ENCODE data around the gene KANSL1.
"Not testable (repeated sequence)": the region's sequence is repeated elsewhere in the genome, so short reads cannot be mapped to it uniquely, and the experiment has no call there.

The KANSL1 gene

DNA sequence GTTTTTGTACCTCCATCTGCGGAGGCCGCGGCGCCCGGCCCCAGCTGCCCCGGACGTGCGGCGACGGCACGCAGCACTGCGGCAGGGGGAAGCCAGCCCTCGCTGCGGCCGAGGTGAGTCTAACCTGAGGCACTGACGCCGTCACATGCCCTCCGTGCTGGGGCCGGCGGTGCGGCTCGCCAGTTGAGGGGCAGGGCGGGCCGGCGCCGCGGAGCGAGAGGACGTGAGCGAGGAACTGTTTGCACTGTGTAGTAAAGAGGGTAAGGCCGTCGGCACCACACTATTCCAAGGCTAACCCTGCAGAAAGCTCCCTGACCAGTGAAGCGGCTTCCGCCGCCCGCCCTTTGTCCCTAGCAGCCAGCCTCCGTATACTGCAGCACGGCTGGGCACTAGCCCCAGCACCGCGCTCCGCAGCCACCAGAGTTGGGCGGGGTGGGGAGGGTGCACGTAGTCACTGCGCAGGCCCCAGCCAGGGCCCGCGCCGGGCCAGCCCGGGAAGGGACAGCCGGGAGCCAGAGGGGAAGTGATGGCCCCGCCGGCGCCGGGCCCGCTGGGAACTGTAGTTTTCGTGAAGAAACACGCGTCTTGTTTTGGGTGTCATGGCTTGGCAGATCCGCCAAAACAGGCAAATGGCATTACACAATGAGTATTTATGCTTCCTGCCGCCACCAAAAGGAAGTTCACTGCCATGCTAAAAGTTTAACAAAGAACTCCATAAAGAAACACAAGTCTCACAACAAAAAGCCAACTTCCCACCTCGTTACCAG lies 580 bp upstream of the KANSL1 start:
- peak; percentile 99 for DNase-seq (ENCODE audit: low spot score)

GRCh38 chr17:46192439-46193150 lies 634 bp downstream of the KANSL1 start:
- DNase-seq (ENCODE audit: low spot score) = peak; percentile 68

GRCh38 chr17:46192189-46192438 lies 1.1 kb downstream of the KANSL1 start:
- DNase-seq (ENCODE audit: low spot score) = no peak

DNA sequence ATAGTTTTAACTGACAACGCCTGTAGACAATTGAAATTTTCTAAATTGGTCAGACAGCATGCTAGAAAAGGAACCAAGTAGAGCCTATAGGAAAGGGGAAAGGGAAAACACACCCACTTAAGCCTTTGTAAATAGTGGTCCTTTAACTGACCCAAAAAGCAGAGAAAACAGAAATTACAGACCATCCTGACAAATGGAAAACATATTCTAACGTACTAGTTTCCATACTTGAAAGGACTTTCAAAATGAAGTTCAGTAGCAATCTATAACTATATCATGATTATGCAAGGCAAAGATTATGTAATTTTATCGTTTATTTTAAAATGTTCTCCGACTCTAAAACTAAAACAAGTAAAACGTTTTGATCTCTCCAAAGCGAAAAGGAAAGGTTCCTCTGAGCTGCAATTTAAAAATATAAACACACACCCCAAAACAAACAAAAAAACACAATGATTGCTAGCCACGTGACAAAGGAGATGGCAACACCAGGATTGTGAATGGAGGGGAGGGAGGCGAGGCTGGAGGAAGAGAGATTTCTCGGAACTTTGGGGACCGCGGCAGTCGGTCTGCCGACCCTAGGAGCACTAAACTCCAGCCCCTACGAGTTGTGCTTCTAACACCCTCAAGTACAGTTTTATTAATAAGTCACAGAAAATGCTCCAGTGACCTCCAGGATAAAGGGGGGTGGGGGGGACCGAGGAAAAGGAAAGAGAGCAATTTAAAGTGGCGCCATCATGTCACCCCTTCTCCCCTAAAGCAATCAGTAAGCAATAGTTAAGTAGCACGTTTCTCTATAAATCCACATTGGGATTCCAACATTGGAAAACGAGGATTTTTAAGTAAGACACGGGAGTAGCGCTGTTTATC lies 1.7 kb downstream of the KANSL1 start:
- peak; percentile 58 for DNase-seq (ENCODE audit: low spot score)

DNA sequence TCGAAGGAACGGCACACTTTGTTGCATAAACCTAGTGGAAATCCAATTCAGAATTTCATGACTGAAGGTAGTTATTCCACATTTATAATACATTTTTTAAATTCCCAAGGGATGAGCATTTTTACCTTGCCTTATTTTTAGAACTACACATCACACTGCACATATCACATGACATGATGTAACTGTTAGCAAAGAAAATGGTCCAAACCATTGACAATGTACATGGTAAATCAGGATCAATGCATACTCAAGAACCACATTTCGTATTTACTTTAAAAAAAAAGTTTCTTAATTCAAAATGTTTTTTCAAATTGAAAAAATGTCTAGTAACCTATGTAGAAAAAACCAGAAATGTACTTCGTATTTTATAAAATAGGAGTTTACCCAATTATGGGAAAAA lies 2.5 kb downstream of the KANSL1 start:
- no peak for DNase-seq (ENCODE audit: low spot score)

DNA sequence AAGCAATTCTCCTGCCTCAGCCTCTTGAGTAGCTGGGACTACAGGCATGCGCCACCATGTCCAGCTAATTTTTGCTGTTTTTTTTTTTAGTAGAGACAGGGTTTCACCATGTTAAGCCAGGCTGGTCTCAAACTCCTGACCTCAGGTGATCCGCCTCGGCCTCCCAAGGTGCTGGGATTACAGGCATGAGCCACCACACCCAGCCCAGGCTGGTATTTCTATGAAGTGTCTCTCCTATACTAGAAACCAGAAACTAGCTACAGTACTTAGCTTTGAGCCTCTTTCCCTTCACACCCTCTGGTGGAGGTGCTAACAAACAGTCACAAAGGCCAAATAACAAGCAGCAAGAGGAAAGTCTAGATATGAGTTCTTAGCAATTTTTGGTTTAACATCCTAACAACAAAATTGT lies 6.4 kb downstream of the KANSL1 start:
- not testable (repeated sequence) for DNase-seq (ENCODE audit: low spot score)

DNA sequence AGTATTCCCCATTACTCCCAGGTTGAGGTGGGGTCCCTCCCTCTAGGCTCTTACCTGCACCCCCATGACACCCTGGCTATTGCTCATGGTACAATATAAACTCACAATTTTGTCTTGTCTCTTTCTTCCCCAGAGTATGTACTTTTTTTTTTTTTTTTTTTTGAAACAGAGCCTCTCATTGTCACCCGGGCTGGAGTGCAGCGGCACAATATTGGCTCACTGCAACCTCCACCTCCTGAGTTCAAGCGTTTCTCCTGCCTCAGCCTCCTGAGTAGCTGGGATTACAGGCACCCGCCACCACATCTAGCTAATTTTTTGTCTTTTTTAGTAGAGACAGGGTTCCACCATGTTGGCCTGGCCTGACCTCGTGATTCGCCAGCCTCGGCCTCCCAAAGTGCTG lies 8.5 kb downstream of the KANSL1 start:
- no peak for DNase-seq (ENCODE audit: low spot score)

DNA sequence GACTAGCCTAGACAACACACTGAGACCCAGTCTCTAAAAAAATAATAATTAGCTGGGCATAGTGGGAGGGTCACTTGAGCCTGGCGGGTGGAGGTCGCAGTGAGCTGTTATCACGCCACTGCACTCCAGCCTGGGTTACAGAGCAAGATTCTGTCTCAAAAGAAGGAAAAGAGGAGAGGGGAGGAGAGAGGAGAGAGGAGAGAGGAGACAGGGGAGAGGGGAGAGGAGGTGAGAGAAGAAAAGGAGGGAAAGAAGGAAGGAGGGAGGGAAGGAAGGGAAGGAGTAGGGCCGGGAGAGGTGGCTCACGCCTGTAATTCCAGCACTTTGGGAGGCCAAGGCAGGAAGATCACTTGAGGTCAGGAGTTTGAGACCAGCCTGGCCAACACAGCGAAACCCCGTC lies 9.8 kb downstream of the KANSL1 start:
- not testable (repeated sequence) for DNase-seq (ENCODE audit: low spot score)

GRCh38 chr17:46182961-46183360 lies 10.3 kb downstream of the KANSL1 start:
- DNase-seq (ENCODE audit: low spot score) = no peak

GRCh38 chr17:46181940-46182339 lies 11.3 kb downstream of the KANSL1 start:
- DNase-seq (ENCODE audit: low spot score) = no peak

DNA sequence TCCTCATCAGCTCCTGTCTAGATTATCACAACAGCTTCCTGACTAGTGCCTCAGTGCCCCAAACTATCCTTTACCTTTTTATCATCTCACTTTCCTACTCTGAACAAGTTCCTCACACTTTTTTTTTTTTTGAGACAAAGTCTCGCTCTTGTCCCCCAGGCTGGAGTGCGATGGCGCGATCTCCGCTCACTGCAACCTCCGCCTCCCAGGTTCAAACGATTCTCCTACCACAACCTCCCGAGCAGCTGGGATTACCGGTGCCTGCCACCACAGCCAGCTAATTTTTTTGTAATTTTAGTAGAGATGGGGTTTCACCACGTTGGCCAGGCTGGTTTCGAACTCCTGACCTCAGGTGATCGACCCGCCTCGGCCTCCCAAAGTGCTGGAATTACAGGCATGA lies 11.9 kb downstream of the KANSL1 start:
- not testable (repeated sequence) for DNase-seq (ENCODE audit: low spot score)

DNA sequence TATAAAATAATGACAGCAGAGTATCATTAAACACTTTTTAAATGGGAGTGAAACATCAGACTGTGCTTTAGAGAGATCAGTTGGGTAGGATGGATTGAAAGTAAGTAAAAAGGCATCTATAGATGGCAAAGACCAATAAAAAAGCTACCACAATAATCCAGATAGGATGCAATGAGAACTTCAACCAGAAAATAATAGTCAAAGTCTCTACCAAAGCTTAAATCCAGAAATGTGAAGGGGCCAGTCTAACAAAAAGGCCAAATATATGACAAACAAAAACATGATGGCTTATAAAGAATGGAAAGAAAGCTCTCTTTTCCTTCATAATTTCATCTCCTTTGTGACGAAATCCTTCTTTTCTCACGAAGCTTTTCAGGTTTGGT lies 12.3 kb downstream of the KANSL1 start:
- DNase-seq (ENCODE audit: low spot score) = no peak

DNA sequence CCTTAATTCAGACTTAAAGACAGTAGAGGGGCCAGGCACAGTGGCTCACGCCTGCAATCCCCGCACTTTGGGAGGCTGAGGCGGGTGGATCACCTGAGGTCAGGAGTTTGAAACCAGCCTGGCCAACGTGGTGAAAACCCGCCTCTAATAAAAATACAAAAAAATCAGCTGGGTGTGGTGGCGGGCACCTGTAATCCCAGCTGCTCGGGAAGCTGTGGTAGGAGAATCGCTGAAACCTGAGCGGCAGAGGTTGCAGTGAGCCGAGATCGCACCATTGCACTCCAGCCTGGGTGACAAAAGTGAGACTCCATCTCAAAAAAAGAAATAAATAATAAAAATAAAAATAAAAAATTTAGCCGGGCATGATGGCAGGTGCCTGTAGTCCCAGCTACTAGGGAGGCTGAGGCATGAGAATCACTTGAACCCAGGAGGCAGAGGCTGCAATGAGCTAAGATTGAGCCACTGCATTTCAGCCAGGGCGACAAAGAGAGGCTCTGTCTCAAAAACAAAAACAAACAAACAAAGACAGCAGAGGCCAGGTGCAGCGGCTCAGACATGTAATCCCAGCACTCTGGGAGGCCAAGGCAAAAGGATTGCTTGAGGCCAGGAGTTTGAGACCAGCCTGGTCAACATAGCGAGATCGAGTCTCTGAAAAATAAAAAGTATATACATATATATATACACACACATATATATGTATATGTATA lies 12.9 kb downstream of the KANSL1 start:
- not testable (repeated sequence) for DNase-seq (ENCODE audit: low spot score)

GRCh38 chr17:46179375-46179999 lies 13.7 kb downstream of the KANSL1 start:
- DNase-seq (ENCODE audit: low spot score) = no peak

DNA sequence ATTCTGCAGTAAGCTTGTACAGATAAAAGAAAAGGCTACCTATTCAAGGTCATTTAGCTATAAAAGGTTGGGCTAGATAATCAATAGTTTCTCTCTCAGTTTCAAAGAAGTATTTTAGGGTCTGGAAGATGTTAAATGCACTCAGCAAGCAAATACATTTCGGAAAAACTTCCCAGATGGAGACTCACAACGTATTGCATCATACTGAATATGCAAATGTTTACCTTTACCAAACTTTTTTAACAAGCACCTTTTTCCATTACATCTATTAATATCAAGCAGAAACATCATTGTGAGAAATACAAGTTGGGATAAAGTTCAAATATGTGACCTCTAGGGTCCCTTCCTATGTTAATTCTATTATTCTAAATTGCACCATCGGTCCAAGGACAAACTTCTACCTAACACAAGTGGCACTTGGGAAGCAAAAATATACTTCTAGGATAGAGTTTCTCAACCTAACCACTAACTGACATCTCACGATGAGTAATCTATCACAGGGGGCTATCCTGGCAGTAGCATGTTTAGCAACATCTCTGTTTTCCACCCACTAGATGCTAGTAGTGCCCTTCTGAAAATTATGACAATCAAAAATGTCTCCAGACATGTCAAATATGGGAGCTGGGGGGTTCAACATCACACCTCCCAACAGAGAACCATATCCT lies 14.5 kb downstream of the KANSL1 start:
- DNase-seq (ENCODE audit: low spot score) = no peak

- DNase-seq (ENCODE audit: low spot score) = no peak
Observed at GRCh38 chr17:46176975-46177374, 16.3 kb downstream of the KANSL1 start.

- no peak for DNase-seq (ENCODE audit: low spot score)
Observed at GRCh38 chr17:46175891-46176290, 17.3 kb downstream of the KANSL1 start.

DNA sequence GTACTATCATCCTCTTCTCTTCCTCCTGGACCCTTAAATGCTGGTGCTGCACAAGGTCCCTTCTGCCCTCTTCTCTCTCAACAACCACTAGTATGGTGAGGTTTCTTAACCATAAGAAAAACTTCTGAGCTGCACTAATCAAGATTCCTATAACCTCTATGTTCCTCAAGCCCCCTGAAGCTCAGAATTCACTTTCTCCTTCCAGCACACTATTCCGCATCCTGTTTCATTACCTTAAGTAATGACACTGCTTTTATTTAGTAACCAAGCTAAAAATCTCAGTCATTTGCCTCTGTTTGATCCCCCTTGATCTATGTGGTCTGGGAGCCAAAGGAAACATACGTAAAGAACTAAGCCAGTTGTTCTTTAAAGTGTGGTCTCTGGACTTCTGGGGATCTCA lies 20.1 kb downstream of the KANSL1 start:
- no peak for DNase-seq (ENCODE audit: low spot score)

DNA sequence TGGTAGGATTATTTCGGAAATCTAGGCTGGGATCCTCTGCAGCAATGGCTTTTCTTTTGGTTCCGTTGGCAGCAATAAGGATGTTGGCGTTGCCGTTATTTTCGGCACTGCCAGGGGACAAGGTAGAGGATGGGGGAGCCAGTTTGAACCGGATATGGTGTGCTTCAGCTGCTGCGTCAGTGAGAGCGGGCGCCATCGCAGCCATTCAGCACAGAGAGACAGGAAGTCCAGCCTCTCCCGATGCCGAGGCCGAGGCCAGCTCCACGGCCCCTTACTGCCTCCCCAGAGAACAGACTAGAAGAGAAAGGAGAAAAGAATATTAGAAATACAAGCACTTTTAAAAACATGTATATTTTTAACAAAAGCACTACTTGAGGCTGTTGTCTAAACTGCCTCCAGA lies 21.3 kb downstream of the KANSL1 start:
- no peak for DNase-seq (ENCODE audit: low spot score)

DNA sequence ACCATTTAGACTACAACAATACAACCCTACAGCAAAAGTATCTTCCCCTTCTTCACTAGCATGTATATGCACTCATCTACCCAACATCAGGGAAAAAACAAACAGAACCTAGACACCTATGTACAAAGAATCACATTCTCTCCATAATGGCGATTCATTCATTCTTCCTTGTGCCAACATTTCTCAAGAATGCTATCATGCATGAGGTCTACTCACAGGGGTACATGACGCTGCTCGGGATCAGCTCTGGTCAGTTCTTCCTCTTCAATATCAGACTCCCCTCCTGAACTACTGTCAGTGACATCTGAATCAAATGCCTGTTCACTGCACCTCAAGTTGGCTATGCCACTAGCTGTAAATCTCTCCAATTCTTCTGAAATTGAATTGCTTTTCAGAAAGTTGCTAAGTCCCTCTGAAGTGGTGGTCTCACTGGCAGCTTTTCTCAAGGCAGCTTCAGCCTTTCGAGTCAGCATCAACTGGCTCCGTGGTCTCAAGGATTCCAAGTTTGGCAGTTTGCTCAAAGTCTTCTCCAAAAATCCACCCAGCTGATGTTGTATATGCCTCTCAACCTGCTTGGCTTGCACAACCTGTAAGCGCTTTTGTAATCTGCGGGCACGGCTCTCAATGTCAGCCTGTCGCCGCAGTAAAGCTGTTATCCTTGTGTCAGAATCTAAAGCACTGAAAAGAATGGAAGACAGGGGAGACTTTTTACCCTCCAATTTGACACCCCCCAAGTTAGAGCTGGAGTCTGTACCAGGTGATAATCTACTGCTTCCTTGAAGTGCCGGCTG lies 22.4 kb downstream of the KANSL1 start:
- no peak for DNase-seq (ENCODE audit: low spot score)

Data from LoVo (cell line).